GM19395 (cell line): ENCODE measurements around the gene RRP36.
"Not testable (repeated sequence)": the region's sequence is repeated elsewhere in the genome, so short reads cannot be mapped to it uniquely, and the experiment has no call there.

Experiments
- ATAC-seq: cut with Tn5 transposase; IDR thresholded peaks from one replicate; pipeline ENCODE4 v1.9.1; 2021; ENCODE audit warnings: mild to moderate bottlenecking, moderate library complexity; ENCODE audit not compliant: unreplicated experiment

RRP36 gene

DNA sequence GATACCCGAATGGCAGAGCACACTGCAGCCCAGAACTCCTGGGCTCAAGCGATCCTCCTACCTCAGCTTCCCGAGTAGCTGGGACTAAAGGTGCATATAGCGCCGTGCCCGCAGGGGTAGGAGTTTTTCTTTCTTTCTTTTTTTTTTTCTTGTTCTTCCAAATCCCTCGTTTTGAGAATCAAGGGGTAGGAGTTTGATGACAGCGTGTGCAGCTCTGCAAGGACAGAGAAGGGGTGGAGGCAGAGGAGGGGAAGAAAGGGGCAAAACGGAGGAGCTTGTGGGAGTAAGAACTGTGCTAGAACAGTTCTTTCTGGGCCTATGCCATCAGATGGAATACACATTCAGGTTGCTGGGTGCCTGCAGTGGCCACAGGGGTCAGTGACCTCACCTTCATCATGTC lies 15.3 kb downstream of the RRP36 start:
- no peak for ATAC-seq

DNA sequence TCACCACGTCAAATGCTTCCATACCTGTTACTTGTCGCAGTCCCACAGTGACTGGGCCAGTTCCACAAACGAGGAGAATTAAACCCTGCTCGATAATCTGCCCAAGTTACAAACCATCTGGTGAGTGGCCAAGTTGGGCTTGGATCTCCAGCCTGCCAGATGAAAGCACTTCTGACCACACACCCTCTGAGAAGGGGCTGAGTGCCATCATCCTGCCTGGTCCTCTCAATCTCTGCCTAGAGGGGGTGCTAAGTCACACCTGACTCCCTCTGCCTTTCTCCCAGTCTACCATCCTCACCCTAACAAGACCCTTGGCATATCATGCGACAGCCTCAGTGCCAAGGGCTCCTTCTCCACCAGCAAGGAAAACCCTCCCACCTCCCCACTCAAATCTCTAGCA lies 15.8 kb downstream of the RRP36 start:
- ATAC-seq = no peak

DNA sequence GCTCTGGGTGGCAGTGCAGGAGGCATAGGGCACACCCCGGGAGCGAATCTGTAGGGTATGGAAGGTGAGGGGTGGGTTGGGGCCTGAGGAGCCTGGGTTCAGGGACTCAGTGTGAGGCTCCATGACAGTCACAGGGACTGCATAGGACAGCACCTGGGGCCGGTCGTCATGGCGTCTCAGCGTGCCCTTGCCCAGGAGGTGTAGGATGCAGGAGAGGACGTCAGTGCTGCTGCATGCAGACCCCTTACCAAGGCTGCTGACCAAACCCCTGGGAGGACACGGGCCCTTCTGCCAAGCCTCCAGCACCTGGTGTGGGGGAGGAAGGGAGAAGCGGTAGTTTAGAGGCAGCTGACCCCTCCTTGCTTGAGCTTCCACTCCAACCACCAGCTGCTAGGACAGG lies 16.3 kb downstream of the RRP36 start:
- ATAC-seq = no peak

DNA sequence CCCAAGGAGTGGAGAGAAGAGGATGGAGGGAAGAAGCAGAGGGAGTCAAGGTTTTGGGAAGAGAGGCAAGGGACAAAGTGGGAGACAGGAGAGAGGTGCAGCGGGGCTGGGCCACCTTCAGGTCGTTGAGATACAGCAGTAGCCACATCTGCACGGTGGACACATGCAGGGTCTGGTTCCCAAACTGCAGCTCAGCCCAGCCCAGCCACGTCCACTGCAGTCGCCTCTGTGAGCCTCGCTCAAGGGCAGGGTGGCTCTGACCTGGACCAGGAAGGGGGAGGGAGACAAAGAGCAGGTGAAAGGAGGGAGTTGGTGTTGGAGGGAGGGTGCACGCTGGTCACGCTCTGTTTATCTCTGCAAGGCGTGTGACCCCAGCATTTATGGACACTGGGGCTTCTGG lies 17.3 kb downstream of the RRP36 start:
- no peak for ATAC-seq

DNA sequence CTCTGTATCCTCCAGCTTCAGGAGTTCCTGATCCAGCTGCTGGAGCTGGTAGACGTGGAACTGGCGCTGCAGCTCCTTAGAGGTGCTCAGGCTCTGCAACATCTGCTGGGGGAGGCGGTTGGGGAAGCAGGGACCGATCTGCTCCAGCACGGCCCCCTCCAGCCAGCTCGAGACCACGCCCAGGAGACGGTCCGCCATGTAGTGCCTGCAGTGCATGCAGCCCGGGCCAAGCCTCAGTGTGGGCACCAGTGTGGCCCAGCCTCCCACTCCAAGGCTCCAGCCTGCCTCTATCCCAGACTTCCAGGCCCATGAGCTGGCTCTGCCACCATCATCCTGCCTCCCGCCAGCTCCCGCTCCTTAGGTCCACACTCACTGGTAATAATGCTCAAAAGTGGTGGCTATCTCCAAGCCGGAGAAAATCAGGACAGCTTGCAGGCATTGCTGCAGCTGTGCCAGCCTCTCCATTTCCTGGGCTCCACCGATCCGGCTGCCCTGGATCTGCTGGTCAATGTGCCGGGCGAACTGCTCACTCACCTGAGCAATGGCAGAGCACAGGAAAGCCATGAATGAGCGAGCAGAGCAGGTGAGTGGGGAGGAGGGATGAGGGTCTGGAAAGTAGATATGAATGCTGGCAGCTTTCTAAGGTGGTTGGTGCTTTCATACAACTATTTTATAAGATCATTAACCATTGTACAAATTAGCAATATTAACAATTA lies 19.3 kb downstream of the RRP36 start:
- ATAC-seq = no peak

DNA sequence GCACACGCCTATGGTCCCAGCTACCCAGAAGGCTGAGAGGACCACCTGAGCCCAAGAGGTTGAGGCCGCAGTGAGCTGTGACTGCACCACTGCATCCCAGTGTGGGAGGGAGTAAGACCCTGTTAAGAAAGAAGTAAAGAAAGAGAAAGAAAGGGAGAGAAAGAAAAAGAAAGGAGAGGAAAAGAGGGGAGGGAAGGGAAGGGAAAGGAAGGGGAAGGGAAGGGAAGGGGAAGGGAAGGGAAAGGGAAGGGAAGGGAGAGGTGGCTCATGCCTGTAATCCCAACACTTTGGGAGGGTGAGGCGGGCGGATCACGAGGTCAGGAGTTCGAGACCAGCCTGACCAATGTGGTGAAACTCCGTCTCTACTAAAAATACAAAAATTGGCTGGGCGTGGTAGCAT lies 20.1 kb downstream of the RRP36 start:
- not testable (repeated sequence) for ATAC-seq

DNA sequence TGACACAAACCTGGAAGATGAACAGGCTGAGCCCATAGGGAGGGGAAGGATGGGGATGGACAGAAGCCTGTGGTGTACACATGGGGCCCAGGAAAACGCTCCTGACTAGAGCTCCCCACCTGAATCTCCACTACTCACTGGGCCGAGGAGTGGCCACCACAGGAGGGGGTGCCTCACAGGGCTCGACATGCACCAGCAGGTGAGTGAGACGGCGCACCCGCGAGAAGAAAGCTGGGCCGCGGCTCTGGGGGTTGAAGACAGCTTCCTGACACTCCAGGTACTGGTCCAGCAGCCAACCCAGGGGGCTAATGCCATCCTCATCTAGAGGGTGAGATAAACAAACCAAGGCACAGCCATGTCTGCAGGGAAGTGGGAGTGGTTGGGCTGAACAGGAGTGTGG lies 21.9 kb downstream of the RRP36 start:
- ATAC-seq = no peak

DNA sequence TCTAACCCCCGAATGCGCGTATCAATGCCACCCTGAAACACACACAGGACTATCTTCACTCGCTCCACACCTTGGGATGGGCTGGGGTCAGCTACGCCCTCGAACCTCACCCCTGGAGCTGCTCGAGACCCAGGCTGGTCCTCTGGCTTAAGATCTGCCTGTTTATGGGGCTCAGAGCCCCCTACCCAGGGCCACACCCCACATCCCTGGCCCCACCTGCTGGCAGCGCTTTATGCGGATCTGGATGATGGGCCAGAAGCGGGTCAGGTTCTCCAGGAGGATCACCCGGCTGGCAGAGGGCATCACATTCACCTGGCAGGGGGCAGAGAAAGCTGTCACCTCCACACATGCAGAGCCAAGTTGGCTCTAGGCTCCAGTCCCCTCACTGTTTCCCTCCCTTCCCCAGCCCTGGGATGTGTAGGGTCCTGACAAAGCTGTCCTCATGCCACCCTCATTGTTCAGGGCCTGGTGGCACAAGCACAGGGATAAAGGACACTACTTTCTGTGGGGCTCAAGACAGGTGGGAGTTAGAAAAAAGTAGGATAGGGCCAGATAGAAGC lies 24.0 kb downstream of the RRP36 start:
- no peak for ATAC-seq

DNA sequence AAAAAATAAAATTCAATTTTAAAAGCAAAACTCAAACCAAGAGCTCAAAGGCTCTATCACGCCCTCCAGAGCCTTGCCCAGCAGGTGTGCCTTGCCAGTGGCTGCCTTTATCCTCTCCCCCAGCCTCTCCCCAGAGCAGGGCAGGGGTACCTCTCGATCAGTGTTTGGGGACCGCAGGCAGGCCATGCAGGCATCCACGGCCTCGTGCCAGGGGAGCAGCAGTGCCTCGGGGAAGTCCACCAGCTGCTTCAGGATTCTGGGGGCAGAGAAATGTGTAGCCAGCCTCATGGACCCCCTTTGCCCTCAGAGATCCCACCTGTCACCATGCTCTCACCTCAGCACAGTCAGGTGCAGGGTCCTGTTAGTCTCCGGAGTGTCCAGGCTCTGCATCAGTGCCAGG lies 26.6 kb downstream of the RRP36 start:
- ATAC-seq = no peak

DNA sequence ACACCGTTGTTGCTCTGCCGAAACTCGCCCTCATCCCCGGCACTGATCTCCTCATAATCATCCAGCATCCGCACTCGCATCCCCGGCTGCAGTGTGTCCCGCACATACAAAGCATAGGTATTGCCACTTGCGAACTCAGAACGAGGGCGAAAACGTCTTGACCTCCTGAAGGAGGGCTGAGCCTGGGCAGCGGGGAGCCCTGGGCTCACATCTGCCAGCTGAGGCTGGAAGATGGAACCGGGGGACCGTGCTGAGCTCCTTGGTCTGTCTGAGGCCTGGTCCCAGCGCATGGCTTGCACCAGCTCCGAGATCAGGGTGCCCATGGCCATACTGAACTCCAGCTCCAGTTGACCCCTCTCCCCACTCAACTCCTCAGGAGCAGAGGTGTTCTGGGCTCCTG lies 29.6 kb downstream of the RRP36 start:
- ATAC-seq = no peak

DNA sequence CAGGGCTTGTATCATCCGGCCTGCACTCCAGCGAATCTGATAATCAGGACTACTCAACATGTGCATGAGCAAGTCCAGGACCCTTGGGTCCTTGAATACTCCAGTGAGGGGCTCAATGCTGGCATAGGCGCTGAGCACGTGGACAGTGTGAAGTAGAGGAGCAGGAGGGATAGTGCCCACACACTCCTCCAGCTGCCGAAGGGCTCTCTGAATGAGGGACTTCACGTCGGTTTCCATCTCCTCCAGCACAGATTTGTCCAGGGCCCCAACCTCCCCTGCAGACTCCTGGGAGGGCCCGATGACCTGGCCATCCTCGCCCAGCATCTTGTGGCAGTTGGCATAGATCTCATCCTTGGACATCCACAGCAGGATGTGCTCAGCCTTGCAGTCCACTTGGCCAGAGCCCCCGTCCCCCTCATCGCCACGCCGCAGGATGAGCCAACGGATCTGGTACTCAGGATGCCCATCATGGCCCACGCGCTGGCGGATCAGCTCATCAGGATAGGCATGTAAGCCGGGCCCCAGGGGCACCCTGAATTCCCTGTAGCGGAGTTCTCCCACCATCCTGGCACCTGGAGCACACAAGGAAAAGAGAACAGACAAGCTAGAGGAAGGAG lies 30.9 kb downstream of the RRP36 start:
- ATAC-seq = no peak

DNA sequence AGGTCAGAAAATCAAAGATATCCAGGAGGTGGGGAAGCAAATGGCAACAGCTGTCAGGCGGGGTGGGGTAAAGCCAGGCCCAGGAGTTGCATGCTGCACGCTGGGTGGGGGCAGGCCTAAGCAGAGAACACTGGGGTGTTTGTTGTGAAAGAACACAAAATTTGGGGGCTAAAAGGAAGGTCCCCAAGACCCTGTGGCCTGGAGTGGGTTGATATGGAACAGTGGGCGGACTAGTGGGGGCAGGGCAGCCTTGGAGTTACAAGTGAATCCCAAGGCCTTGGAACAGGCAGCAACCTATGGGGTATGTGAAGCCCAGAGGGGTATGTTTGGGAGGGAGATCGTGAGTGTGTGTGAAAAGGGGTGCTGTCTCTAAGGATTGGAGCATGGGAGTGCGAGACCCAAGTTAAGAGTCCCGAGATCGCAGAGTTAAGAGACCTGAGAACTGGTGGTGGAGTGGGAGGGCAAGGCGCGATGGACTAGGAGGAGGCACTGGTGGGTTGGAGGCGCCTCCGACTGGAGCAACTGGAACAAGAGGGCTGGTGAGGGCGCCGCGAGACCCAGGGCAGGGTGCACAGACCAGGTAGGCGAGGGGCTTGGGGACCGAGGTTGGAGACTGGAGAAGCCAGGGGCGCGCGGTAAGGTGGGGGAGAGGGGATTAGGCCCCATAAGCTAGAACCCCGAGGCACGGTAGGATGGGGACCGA lies 31.6 kb downstream of the RRP36 start:
- peak; percentile 16 for ATAC-seq

DNA sequence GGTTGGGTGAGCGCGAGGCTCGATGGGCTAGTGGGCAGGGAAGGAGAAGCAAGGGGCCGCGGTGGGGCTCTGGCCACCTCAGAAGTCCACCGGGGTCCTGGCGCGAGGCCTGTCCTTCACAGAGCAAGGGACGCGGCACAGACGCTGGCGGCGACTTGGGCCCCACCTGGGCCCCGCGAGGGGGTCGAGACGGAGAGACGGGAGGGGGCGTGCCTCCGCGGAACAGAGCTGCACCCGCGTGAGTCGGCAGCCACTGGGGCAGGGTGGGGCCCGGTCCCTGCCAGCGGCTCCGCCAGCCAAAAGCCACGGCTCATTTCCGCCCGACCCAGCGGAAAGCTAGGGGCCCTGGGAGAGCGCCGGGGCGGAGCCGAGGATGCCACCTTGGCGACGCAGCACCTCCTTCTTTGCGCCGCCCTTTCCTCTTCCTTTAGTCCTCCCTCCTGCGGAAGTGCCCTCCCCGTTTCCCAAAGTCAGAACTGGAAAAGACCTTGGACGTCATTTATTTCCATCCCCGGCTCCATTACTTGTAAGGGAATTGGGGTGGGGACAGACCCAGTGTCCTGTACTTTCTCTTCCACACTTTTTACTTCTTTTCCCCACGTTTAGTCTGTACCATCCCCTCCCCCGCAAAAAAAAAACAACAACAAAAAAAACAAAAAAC lies 32.3 kb downstream of the RRP36 start, which contains the start of gene CUL7:
Gene CUL7, minus strand, starts transcription at position 307 of the 661 bp plus-strand sequence. CDS start 1,063 bp downstream, outside the sequence.
- peak; percentile 87 for ATAC-seq

DNA sequence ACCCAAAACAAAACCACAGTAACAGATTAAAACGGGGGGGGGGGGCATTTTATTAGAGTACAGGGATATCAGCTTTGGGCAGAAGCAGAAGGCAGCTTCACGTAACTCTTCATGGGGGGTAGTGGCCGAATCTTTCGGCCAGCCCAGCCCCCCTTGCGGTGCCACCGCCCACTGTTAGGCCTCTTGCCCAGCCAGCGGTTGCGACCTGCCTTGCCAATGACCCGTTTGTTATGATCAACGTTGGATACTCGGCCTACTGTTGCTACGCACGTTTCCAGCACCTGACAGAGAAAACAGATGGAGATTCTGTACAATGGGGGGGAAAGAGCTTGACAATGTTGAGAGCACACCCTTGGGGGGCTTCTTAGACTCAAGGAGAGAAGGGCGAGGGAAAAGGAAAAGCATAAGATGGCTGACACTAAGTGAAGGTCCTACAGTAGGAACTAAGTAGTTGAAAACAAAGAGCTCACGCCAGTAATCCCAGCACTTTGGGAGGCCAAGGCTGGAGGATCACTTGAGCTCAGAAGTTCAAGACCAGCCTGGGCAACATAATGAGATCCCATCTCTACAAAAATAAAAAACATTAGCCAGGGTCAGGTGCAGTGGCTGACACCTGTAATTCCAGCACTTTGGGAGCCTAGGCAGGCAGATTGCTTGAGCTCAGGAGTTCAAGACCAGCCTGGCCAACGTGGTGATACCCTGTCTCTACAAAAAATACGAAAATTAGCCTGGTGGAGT lies 33.0 kb downstream of the RRP36 start:
- ATAC-seq = no peak

DNA sequence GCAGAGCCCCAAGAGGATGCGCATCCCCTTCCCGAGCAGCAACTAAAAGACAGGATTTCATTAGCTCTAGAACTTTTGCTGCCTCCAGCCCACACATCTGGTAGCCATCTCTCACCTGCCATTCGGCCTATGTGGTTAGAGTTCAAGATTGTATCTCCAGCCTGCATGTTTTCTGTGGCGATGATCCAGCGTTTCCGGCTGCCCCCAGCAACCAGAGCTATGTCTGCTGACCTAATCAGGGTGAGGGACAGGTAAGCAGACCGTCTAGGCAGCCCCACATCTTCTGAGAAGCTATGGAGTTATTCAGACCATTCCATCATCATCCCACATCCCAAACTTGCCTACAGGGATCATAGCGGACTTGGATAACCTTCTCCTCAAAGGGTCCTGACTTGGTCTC lies 34.5 kb downstream of the RRP36 start:
- ATAC-seq = no peak

DNA sequence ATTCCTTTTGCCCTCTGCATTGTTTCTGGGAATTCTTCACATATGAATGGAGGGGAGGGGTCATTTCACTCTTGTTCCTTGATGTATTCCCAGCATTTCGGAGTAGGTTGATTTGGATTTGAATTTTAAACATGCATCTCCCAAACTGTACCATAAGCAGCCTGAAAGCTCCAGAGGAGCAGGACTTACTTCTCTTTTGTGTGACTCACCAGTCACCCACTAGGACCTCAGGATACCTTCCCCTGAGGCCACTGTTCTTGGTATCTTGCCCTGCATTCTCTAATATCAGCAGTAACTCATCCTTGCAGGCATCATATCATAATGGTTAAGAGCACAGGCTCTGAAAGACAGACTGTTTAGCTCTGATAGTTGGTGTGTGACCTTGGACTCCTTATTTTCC lies 37.1 kb downstream of the RRP36 start:
- ATAC-seq = no peak

DNA sequence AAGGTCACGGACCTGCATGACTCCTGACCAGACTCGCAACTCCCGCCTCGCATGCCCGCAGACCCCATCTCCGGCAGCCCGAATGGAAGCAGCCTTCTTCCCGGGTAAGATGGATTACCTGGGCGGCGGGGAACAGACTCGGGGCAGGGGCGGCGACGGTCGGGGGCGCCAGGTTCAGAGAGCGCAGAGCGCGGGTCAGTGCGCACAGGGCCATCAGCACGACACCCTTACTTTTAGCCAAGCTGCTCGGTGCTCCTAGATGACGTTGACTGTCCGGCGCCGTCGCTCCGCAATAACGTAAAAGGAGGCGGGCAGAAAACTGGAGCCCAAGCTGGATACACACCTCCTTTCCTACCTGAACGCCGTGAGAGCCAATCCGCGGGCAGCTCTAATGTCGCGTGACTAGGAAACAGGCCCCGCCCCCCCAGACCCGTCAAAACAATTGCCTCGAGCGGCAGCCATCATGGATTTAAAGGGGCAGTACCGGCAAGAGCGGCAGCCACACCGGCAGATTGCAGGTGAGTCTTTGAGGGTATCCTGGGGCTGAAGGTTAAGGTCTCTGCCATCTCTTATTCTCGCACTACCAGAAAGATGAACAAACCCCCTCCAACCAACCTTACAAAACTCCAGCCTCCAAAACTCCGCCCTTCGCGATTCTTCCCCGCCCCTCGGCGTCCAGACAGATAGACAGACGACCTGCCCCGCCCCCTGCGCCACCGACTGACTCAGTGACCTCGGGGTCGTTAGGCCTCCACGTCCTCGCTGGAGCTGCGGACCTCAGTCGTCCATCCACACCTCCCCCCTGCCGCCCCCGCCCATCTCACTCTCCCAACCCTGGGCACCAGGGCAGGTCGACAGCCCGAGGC lies 38.0 kb downstream of the RRP36 start, which contains the start of the genes KLC4 and MRPL2:
Gene KLC4, plus strand, starts transcription at position 464 of the 866 bp plus-strand sequence. CDS start 1,705 bp downstream, outside the sequence.
Gene MRPL2, minus strand, starts transcription at position 267 of the 866 bp plus-strand sequence. Its CDS starts 53 bp downstream, at position 214.
- peak; percentile 89 for ATAC-seq

DNA sequence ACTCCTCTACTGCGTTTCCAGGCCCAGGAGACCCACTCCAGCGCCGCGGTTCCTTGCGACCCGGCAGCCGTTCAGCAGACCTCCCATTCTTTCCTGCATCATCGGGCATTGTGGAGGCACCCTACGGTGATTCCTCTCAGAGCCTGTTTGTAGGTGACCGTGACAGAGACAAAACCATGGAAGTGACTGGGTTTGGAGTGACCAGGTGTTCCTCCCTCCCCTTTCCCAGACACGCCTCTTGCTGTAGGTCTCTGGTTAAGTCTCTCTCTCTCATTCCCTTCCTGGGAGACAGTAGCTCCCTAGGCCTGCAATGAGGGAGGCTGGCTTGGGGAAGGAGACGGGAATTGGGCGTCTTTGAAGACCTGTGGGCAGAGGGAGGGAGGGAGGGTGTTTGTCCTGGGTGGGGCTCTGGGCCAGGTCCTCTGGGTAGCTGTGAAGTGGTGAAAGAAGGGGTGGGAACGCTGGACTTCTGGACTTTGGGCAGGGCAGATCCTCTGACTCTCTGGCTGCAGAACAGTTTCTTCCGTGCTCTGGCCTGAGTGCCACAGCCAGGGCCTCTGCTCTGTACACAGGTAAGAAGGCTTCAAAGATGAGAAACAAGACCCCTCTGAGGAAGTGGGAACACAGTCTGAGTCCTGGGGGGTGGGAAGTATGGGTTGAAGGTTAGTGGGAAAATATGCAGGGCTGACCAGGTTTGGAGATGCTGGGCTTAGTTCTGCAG lies 38.8 kb downstream of the RRP36 start:
- no peak for ATAC-seq
